Right ventricle myocardium inferior (tissue), 1 donor: ENCODE data around the gene SND1. TPM values are rescaled to one million over a fixed set of nuclear protein-coding genes. Genes with fewer than 3 reads are reported as not detected.

ENCODE experiments used
- ATAC-seq: fragments of 200-7000 bp; cut with Tn5 transposase; one replicate; pipeline ENCODE4 v1.9.1; 2020; ENCODE audit warnings: mild to moderate bottlenecking, moderate library complexity
- DNase-seq: peaks from one replicate; pipeline ENCODE4 v3.0.0; 2021; ENCODE audit errors: missing footprints
- intact Hi-C: fragments of 100-400 bp; cut with DNase I; formaldehyde crosslinking; loops from one replicate; pipeline ENCODE4 v1.11.0; 2022
- total RNA-seq: library from RNA; stranded (reverse); fragmentation: NEBNext Ultra II Directional; extraction: Animal tissue kit (Norgen Biotek cat#: 25700); gene quantifications from one replicate; pipeline ENCODE4 v1.2.1, GENCODE V29; 2021
- donor health status: DM: no; HTN: yes; CAD: no; lungs with severe emphysema.

SND1 gene
- total RNA-seq, 1 donor from 2014 or later: 85.0 TPM

- peak; percentile 54 for ATAC-seq
- intact Hi-C loops: no loop called here
- peak; percentile 57 for DNase-seq
Observed at GRCh38 chr7:127782654-127783559, 130.9 kb downstream of the SND1 start.

DNA sequence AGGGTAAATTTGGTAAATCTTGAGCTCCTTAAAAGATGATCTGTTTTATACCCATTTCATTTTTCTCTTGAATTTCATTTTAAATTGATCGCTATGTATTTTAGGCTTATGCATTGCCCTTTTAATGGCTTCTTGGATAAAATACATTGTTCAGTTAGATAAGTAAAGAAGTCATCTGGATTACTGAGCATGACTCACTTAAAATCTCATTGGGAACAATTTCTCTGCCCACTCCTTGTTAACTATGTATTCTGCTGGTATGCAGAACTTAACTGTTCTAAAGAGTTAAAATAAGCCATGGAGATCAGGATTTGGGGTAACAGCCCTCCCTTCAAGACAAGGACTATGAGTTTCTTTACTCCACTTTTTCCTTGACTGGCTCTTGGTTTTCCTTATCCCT lies 134.2 kb downstream of the SND1 start:
- ATAC-seq: no peak
- no peak for DNase-seq
- intact Hi-C loops: no loop called here

GRCh38 chr7:127789031-127789430 lies 137.0 kb downstream of the SND1 start:
- ATAC-seq (no peak), DNase-seq (no peak)

DNA sequence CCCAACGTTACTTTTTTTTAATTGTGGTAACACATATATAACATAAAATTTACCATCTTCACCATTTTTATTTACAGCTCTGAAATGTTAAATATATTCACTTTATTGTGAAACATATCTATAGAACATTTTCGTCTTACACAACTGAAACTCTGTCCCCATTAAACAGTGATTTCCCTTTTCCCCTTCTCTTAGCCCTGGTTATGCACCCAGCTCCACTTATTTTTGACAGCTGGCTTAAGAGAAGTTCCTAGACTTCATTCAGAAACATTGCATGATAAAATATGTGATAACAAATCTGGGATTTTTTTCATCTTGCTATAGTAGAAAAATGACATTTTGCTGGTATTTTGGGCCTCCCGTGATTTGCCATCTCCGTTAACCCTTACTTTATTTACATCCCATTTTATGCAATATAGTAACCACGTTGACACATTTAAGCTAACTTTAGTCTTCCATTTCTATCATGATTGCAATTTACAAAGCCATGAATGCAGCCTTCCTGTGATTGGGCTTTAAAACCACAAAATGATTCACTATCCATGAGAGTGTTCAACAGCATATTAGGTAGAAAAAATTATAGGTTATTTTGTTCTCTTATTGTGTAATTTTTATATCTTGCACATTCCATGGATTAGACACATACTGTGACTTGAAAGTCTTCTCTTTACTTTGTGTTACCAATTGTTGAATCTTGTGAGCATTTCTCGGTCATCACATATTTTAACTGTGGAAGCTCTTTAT lies 139.6 kb downstream of the SND1 start:
- ATAC-seq: no peak
- no peak for DNase-seq
- intact Hi-C loops: no loop called here

More at GRCh38 chr7:127789031-127789430, 137.0 kb downstream of the SND1 start:
- intact Hi-C loops: no loop called here

GRCh38 chr7:127792528-127793342 lies 140.7 kb downstream of the SND1 start:
- intact Hi-C loops: no loop called here
- ATAC-seq (no peak), DNase-seq (peak; percentile 30)

GRCh38 chr7:127793582-127793981 lies 141.6 kb downstream of the SND1 start:
- ATAC-seq: no peak
- no peak for DNase-seq
- intact Hi-C loops: no loop called here

DNA sequence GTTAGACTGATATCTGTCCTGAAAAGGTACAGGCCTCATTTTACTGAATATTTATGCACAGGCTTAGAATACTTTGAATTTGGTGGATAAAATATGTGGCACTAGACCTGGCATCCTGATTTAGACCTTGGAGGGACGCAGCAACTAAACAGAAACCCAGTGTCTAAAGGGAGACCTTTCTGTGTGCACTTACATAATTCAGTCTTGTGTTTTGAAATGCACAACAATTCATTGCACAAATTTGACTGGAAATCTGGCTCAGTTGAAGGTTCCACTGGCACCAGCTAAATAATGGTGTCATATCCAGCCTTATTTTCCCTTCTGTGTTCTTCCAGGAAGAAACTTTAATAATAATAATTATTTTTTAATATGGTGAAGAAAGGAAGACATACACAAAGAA lies 142.1 kb downstream of the SND1 start:
- intact Hi-C loops: no loop called here
- ATAC-seq: peak; percentile 34
- DNase-seq: no peak

- DNase-seq (no peak), ATAC-seq (peak; percentile 28)
- intact Hi-C loops: no loop called here
Observed at GRCh38 chr7:127794551-127794950, 142.6 kb downstream of the SND1 start.

DNA sequence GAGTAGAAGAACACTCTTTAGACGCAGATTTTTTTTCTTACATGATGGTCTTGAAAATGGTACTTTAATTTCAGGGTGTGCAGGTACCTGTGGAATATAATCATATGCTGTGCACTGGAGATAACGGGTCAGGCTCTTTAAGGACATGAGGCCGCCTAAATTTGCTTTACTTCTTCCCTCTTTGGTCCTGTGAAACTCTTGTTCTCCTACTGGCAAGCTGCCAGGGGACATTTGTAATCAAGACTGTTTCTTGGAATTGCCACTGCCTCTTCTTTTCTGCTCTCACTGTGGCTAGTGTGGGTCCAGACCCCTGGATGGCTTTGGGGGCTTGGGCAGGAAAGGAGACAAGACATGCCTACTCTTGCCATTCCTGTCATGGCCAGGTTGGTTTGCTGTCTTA lies 146.0 kb downstream of the SND1 start:
- intact Hi-C loops: no loop called here
- ATAC-seq: no peak
- DNase-seq: peak; percentile 37

DNA sequence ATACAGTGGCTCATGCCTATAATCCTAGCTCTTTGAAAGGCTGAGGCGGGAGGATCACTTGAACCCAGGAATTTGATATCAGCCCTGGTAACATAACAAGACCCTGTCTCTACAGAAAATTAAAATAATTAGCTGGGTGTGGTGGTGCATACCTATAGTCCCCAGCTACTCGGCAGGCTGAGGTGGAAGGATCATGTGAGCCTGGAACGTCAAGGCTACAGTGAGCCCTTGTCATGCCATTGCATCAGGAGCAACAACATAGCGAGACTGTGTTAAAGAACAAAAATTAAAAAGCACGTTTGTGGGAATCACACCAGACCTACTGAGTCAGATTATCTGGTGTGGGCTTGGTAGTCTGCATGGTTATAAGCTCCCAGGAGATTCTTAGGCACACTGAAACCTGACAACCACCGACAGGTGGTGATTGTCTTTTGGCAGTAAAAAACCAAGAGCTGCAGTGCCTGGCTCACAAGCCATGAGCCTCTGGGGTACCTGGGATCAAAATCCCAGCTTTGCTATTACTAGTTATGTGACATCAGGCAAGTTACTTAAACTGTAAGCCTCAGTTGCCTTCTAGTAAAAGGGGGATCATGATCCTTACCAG lies 146.9 kb downstream of the SND1 start:
- intact Hi-C loops: no loop called here
- ATAC-seq (no peak), DNase-seq (no peak)

DNA sequence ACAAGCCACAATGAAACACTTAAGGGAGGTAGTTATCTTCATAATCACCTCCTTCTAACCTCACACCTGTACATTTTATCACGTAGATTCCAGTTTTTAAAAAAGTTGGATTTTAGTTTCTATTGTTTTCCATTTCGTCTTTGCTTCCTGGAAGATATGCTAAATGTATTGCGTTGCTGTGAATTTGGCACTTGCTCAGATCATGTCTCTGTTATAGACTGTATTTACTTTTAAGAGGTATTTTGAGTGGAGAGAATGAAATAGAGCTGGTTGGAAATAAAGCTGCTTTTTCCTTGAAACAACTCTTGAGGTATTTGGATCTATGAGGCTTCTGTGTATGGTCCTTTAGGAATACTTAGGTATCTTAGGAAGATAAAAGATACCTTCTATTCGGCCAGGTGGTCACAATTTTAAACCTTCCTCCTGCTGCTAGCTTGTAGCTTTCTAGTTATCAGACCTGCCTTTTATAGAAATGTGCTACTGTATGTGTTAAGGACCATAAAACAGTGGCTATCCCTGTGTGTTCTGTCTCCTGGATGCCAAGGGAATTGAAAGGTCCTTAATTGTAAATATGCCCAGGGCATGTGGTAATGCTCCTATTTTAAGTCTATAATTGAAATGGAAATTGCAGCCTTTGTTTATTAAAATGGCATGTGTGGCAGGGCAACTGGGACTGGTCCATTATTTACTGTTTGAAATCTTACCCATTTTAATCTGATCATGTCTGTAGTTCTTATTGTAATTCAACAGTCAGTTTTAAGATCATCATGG lies 147.7 kb downstream of the SND1 start:
- no peak for ATAC-seq

DNA sequence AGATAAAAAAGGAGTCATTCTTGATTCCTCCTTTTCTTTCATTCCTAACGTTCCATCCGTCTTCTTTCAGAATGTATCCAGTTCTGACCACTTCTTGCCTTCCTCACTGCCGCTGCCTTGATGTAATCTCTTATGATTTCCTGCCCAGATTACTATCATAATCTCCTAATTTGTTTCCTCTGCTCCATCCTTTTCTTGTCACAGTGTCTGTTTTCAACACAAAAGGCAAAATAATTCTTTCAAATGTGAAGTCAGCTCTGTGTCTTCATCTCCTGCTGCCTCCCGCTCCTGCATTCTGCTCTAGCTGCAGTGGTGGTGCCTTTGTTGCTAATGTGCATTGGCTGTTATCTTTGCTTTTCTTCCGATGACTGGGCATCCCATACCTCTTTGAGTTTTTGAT lies 150.9 kb downstream of the SND1 start:
- no peak for DNase-seq
- intact Hi-C loops: no loop called here
- no peak for ATAC-seq

More for the DNA sequence above, 147.7 kb downstream of the SND1 start:
- intact Hi-C loops: no loop called here
- no peak for DNase-seq

- DNase-seq (no peak), ATAC-seq (no peak)
- intact Hi-C loops: no loop called here
Observed at GRCh38 chr7:127803626-127804025, 151.6 kb downstream of the SND1 start.

- intact Hi-C loops: no loop called here
- no peak for ATAC-seq
Observed at GRCh38 chr7:127807340-127807739, 155.3 kb downstream of the SND1 start.

DNA sequence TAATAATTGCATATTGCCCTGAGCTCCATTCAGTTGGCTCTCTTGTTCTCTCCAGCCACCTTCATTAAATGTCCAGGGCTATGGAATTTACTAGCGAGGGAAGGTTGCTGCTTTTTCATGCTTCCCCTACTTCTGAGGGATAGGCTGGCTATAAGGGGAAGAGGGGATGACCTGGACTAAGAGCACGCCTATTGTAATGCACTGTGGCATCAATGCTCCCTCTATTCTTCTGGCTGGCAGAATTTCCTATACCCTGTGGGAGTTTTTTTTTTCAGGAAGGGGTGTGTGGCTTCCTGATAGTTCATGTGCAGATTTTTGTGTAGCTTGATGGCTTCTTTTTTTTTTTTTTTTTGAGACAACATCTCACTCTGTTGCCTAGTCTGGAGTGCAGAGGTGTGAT lies 155.8 kb downstream of the SND1 start:
- DNase-seq: no peak
- intact Hi-C loops: no loop called here
- ATAC-seq: no peak

More at GRCh38 chr7:127807340-127807739, 155.3 kb downstream of the SND1 start:
- no peak for DNase-seq

GRCh38 chr7:127809261-127809702 lies 157.3 kb downstream of the SND1 start:
- peak; percentile 31 for ATAC-seq
- no peak for DNase-seq
- intact Hi-C loops: no loop called here

DNA sequence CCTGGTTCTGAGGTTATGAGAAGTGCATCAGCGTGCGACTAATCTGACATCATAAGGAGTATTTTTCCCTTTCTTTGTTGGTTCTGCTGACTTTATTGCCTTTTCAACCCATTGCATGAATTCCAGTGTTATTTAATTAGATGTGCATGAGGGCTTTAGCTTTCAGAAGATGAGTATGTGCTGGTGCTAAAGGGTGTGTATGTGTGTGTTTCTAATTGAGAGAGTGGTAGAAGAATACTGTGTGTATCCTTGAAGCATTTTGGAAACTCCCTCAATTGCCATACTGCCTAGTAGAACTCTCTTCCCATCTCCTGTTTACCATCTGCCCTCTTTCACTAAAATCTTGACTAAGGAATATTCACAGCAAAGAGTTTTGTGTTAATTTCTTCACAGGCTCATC lies 158.1 kb downstream of the SND1 start:
- ATAC-seq (no peak), DNase-seq (no peak)
- intact Hi-C loops: no loop called here
